WTC11 (cell line): Measurements from ENCODE around the gene ITGAL. TPM values are rescaled to one million over a fixed set of nuclear protein-coding genes. Genes with fewer than 3 reads are reported as not detected.

Source experiments
- ATAC-seq: fragments of 200-7000 bp; cut with Tn5 transposase; 2 replicates; pipeline ENCODE4 v1.10.0; 2021; ENCODE audit warnings: mild to moderate bottlenecking, moderate library complexity
- CTCF ChIA-PET: fragments of 300-600 bp; sonication (Branson Sonifier 250); formaldehyde crosslinking; loops from one replicate; lab custom pipeline; 2021; ENCODE audit warnings: antibody characterized with exemption; lab: Charles Lee
- POLR2A ChIA-PET: fragments of 350-600 bp; sonication (Branson Sonifier 250); formaldehyde crosslinking; loops from one replicate; lab custom pipeline; 2021; ENCODE audit warnings: antibody characterized with exemption; lab: Charles Lee
- DNase-seq: peaks from one replicate; pipeline ENCODE4 v3.0.0; 2021; ENCODE audit warnings: low spot score
- H3K27ac Mint-ChIP-seq: 2 replicates; pipeline ENCODE4 v1.8.0; 2021; ENCODE audit warnings: mixed read lengths
- H3K27me3 Mint-ChIP-seq: 2 replicates; pipeline ENCODE4 v1.8.0; 2021; ENCODE audit warnings: low read depth, mild to moderate bottlenecking, moderate library complexity, mixed read lengths
- H3K36me3 Mint-ChIP-seq: 2 replicates; pipeline ENCODE4 v1.8.0; 2021; ENCODE audit warnings: mixed read lengths
- H3K4me1 Mint-ChIP-seq: 2 replicates; pipeline ENCODE4 v1.8.0; 2022; ENCODE audit warnings: mixed read lengths
- H3K4me3 Mint-ChIP-seq: 2 replicates; pipeline ENCODE4 v1.8.0; 2021; ENCODE audit warnings: mild to moderate bottlenecking, moderate library complexity, mixed read lengths
- H3K9me3 Mint-ChIP-seq: 2 replicates; pipeline ENCODE4 v1.8.0; 2021; ENCODE audit warnings: mixed read lengths
- AFF4 ChIP-seq: sonication (generic); formaldehyde crosslinking; IDR thresholded peaks from 2 replicates; pipeline ENCODE4 v1.8.1; 2023; ENCODE audit warnings: mild to moderate bottlenecking, missing genetic modification reagents, borderline replicate concordance
- ARID4B ChIP-seq: sonication (generic); formaldehyde crosslinking; IDR thresholded peaks from 2 replicates; pipeline ENCODE4 v1.8.0; 2023; ENCODE audit warnings: missing genetic modification reagents, mild to moderate bottlenecking, borderline replicate concordance
- EMX1 ChIP-seq: fragments of 250-450 bp; sonication (Bioruptor Pico); IDR thresholded peaks from 2 replicates; pipeline ENCODE4 v1.8.0; 2021; ENCODE audit warnings: mild to moderate bottlenecking
- ESRRA ChIP-seq: sonication (generic); formaldehyde crosslinking; IDR thresholded peaks from 2 replicates; pipeline ENCODE4 v1.8.1; 2022; ENCODE audit warnings: mild to moderate bottlenecking, missing genetic modification reagents, borderline replicate concordance
- FOXJ3 ChIP-seq: sonication (generic); formaldehyde crosslinking; IDR thresholded peaks from 2 replicates; pipeline ENCODE4 v1.9.0; 2021; ENCODE audit warnings: missing genetic modification reagents, mild to moderate bottlenecking, borderline replicate concordance
- FOXK1 ChIP-seq: sonication (generic); formaldehyde crosslinking; IDR thresholded peaks from 2 replicates; pipeline ENCODE4 v1.8.0; 2022; ENCODE audit warnings: mild to moderate bottlenecking, moderate library complexity, missing genetic modification reagents
- FOXP4 ChIP-seq: sonication (generic); formaldehyde crosslinking; IDR thresholded peaks from 2 replicates; pipeline ENCODE4 v1.8.0; 2022; ENCODE audit warnings: mild to moderate bottlenecking, missing genetic modification reagents
- GABPB1 ChIP-seq: sonication (generic); formaldehyde crosslinking; IDR thresholded peaks from 2 replicates; pipeline ENCODE4 v1.8.1; 2023; ENCODE audit warnings: mild to moderate bottlenecking, missing genetic modification reagents
- GTF2I ChIP-seq: fragments of 250-450 bp; sonication (Bioruptor Pico); conservative IDR thresholded peaks from 2 replicates; pipeline ENCODE4 v1.4.0; 2021; ENCODE audit warnings: mild to moderate bottlenecking
- MLX ChIP-seq: sonication (generic); formaldehyde crosslinking; IDR thresholded peaks from 2 replicates; pipeline ENCODE4 v1.8.1; 2023; ENCODE audit warnings: mild to moderate bottlenecking, missing genetic modification reagents, moderate library complexity
- RORB ChIP-seq: fragments of 250-450 bp; sonication (Bioruptor Pico); IDR thresholded peaks from 2 replicates; pipeline ENCODE4 v1.9.0; 2021; ENCODE audit warnings: mild to moderate bottlenecking
- SOX15 ChIP-seq: fragments of 250-450 bp; sonication (Bioruptor Pico); IDR thresholded peaks from 2 replicates; pipeline ENCODE4 v1.9.0; 2021; ENCODE audit warnings: mild to moderate bottlenecking
- ZNF138 ChIP-seq: sonication (generic); formaldehyde crosslinking; conservative IDR thresholded peaks from 2 replicates; pipeline ENCODE4 v1.8.1; 2022; ENCODE audit warnings: mild to moderate bottlenecking, moderate library complexity, missing genetic modification reagents
- ZNF317 ChIP-seq: sonication (generic); formaldehyde crosslinking; IDR thresholded peaks from 2 replicates; pipeline ENCODE4 v1.8.1; 2023; ENCODE audit warnings: low read depth, mild to moderate bottlenecking, moderate library complexity, missing genetic modification reagents, borderline replicate concordance
- ZNF396 ChIP-seq: fragments of 250-450 bp; sonication (Bioruptor Pico); IDR thresholded peaks from 2 replicates; pipeline ENCODE4 v1.8.0; 2021; ENCODE audit warnings: mild to moderate bottlenecking, moderate library complexity, borderline replicate concordance
- ZNF416 ChIP-seq: fragments of 250-450 bp; sonication (Bioruptor Pico); IDR thresholded peaks from 2 replicates; pipeline ENCODE4 v1.9.0; 2021; ENCODE audit warnings: mild to moderate bottlenecking, inconsistent platforms
- ZNF425 ChIP-seq: fragments of 250-450 bp; sonication (Bioruptor Pico); conservative IDR thresholded peaks from 2 replicates; pipeline ENCODE4 v1.9.0; 2021; ENCODE audit warnings: mild to moderate bottlenecking
- ZNF512 ChIP-seq: sonication (generic); formaldehyde crosslinking; IDR thresholded peaks from 2 replicates; pipeline ENCODE4 v1.8.1; 2022; ENCODE audit warnings: missing genetic modification reagents, borderline replicate concordance
- ZNF671 ChIP-seq: fragments of 250-450 bp; sonication (Bioruptor Pico); IDR thresholded peaks from 2 replicates; pipeline ENCODE4 v1.8.0; 2021; ENCODE audit warnings: mild to moderate bottlenecking
- total RNA-seq: library from RNA; stranded (reverse); gene quantifications from 3 replicates; pipeline ENCODE4 v1.2.3, GENCODE V29; 2021

Gene ITGAL
- total RNA-seq, 1 experiment from 2014 or later = 1.0 TPM

GRCh38 chr16:30510376-30510938 is 37.9 kb downstream of the ITGAL start:
- DNase-seq (no peak), ATAC-seq (no peak)
- CTCF ChIA-PET = interaction anchor here (1.1 kb wide), 1 partner anchor 399 kb away, joined by 3 read pairs; no protein-coding TSS in a partner anchor
- Mint-ChIP-seq H3K9me3 (no peaks in the 10 kb centered on the region), H3K4me3 (no peak overlapping the region), H3K27me3 (peaks cover 7% of the 10 kb centered on the region), H3K4me1 (no peaks in the 10 kb centered on the region), H3K36me3 (no peaks in the 10 kb centered on the region), H3K27ac (no peak overlapping the region)
- TF ChIP-seq ZNF317 = no peak
- TF ChIP-seq FOXJ3 (CRISPR knock-in tag) = no peak
- no peak for TF ChIP-seq ZNF416 (CRISPR knock-in tag)
- TF ChIP-seq ZNF512 (CRISPR knock-in tag) = no peak
- no peak for TF ChIP-seq GABPB1
- TF ChIP-seq ZNF138 = no peak
- TF ChIP-seq ZNF396 (CRISPR knock-in tag) = no peak
- no peak for TF ChIP-seq ZNF425
- TF ChIP-seq SOX15 (CRISPR knock-in tag) = no peak
- no peak for TF ChIP-seq FOXK1 (CRISPR knock-in tag)
- no peak for TF ChIP-seq GTF2I (CRISPR knock-in tag)
- POLR2A ChIA-PET = no interaction called here

GRCh38 chr16:30511509-30511908 is 39.0 kb downstream of the ITGAL start:
- Mint-ChIP-seq H3K27me3 (peaks cover 10% of the 10 kb centered on the region), H3K9me3 (no peaks in the 10 kb centered on the region), H3K4me1 (no peaks in the 10 kb centered on the region)
- DNase-seq = no peak
- CTCF ChIA-PET = interaction anchor here (0.7 kb wide), 1 partner anchor 102 kb away, joined by 4 read pairs; no protein-coding TSS in a partner anchor
- TF ChIP-seq ESRRA (no peak), RORB (CRISPR knock-in tag) (no peak), ARID4B (no peak), ZNF671 (CRISPR knock-in tag) (no peak), MLX (CRISPR knock-in tag) (no peak), FOXP4 (CRISPR knock-in tag) (no peak), ZNF317 (no peak), AFF4 (CRISPR knock-in tag) (no peak), EMX1 (CRISPR knock-in tag) (no peak)
- TF ChIP-seq, all 79 proteins: peak for 0
- no peak overlapping the region for H3K4me3 Mint-ChIP-seq
- no peak overlapping the region for H3K27ac Mint-ChIP-seq
- POLR2A ChIA-PET = no interaction called here
- no peak for ATAC-seq
- H3K36me3 Mint-ChIP-seq = no peaks in the 10 kb centered on the region
